ENCODE data around the gene ABCD1. TPM values are rescaled to one million over a fixed set of nuclear protein-coding genes. Genes with fewer than 3 reads are reported as not detected.

ABCD1 gene
- total and polyA plus RNA-seq, 10 of the 15 experiments (the other 5 are each of a cell fraction or from before 2014, with no cell fraction given), result 0.13 to 6.5 (median 1.4) TPM

GRCh38 chrX:153708415-153708814, 16.2 kb upstream of the ABCD1 start:
- Histone ChIP-seq H3K27me3 (replicated peaks in 1 of 2; ENCODE audit: control insufficient read depth in 2 of 2, insufficient read depth in 2 of 2, low read length in 1 of 2) (no peaks in the 10 kb centered on the region), H3K79me2 (ENCODE audit: control insufficient read depth, insufficient read depth, low read length) (no peaks in the 10 kb centered on the region), H3K9ac (ENCODE audit: control insufficient read depth, insufficient read depth, low read length) (no peak overlapping the region), H4K20me1 (ENCODE audit: control insufficient read depth, insufficient read depth) (no peaks in the 10 kb centered on the region), H2AFZ (ENCODE audit: control insufficient read depth, low read depth, low read length) (no peak overlapping the region), H3K4me1 (ENCODE audit: control insufficient read depth, insufficient read depth, low read length) (no peaks in the 10 kb centered on the region), H3K4me2 (ENCODE audit: control insufficient read depth, insufficient read depth) (no peak overlapping the region), H3K4me3 (no peak overlapping the region), H3K27ac (ENCODE audit: control insufficient read depth, insufficient read depth) (no peak overlapping the region), H3K36me3 (ENCODE audit: control insufficient read depth in 2 of 2, insufficient read depth in 2 of 2, low read length in 1 of 2) (no peaks in the 10 kb centered on the region; a peak in 2 of 4 replicates), H3K9me3 (replicated peaks; ENCODE audit: control insufficient read depth, insufficient read depth, low read length) (no peaks in the 10 kb centered on the region)
- RAD21 ChIA-PET (ENCODE audit: unreplicated experiment), result no interaction called here
- FAIRE-seq (no peak), DNase-seq (ENCODE audit: low read depth, low spot score) (no peak), ATAC-seq (peak; percentile 95)
- POLR2A ChIA-PET, result no interaction called here
- no TSS peak for BruUV-seq (replicated peaks)
- in situ Hi-C loops (cut with MboI), result no loop called here
- 47% methylated on average over 13 of the region's 13 CpGs for WGBS (ENCODE audit: insufficient coverage, insufficient replicate concordance, low lambda C conversion rate, missing lambda C conversion rate)
- CTCF ChIA-PET, result interaction anchor here (1.2 to 2.1 kb wide), 3 partner anchors 11 to 169 kb away, joined by 3 to 7 read pairs (median 7); no protein-coding TSS in a partner anchor
- SMC1A ChIA-PET (ENCODE audit: uncharacterized antibody, unreplicated experiment), result no interaction called here
- intact Hi-C loops (cut with micrococcal nuclease; ENCODE audit: unreplicated experiment), result no loop called here
- TF ChIP-seq ZBTB40 (IDR thresholded peaks at IDR 0.05; ENCODE audit: borderline replicate concordance) (no peak), GABPA (IDR thresholded peaks at IDR 0.05; ENCODE audit: low read depth) (no peak), MTA3 (IDR thresholded peaks at IDR 0.05; ENCODE audit: borderline replicate concordance, low read length) (no peak), CUX1 (IDR thresholded peaks at IDR 0.05; ENCODE audit: insufficient replicate concordance, low read depth, low read length) (no peak), CTCF (IDR thresholded peaks at IDR 0.05 in 2 of 3, conservative IDR thresholded peaks at IDR 0.05 in 1 of 3; ENCODE audit: control insufficient read depth in 2 of 3, extremely low read depth in 1 of 3, insufficient read depth in 1 of 3, low read depth in 3 of 3, low read length in 3 of 3) (peak; percentile 40 to 58 (median 44)), SMC3 (IDR thresholded peaks at IDR 0.05; ENCODE audit: borderline replicate concordance, low read length) (peak; percentile 22; the same call in 1 of the 2 replicates), ZNF687 (IDR thresholded peaks at IDR 0.05) (no peak)
